ENCODE data around the gene DOK7. TPM values are rescaled to one million over a fixed set of nuclear protein-coding genes. Genes with fewer than 3 reads are reported as not detected.
"Not testable (repeated sequence)": the region's sequence is repeated elsewhere in the genome, so short reads cannot be mapped to it uniquely, and the experiment has no call there.

DOK7 gene
- total RNA-seq, 1 donor from 2014 or later, result not detected

GRCh38 chr4:3530663-3531254 lies 67.7 kb downstream of the DOK7 start:
- TF ChIP-seq CTCF (conservative IDR thresholded peaks at IDR 0.05), result no peak
- peak overlapping the region; percentile 88 for H3K4me3 Mint-ChIP-seq
- no peak overlapping the region for H3K27ac Mint-ChIP-seq (ENCODE audit: unreplicated experiment)
- H3K27me3 Mint-ChIP-seq (ENCODE audit: low read depth), result peaks cover 4% of the 10 kb centered on the region
- peaks cover 52% of the 10 kb centered on the region for H3K4me1 Mint-ChIP-seq
- peaks cover 5% of the 10 kb centered on the region for H3K9me3 Mint-ChIP-seq
- no peak for DNase-seq (ENCODE audit: low read depth, low spot score)
- H3K36me3 Mint-ChIP-seq (ENCODE audit: low read depth), result peaks cover 6% of the 10 kb centered on the region

GRCh38 chr4:3531318-3531878 lies 68.3 kb downstream of the DOK7 start:
- TF ChIP-seq CTCF (conservative IDR thresholded peaks at IDR 0.05), result no peak

GRCh38 chr4:3531879-3532750 lies 69.0 kb downstream of the DOK7 start, which contains the start of gene LRPAP1:
LRPAP1 (minus strand) TSS chr4:3532422; CDS start chr4:3532412, 10 bp downstream.
- H3K27ac Mint-ChIP-seq (ENCODE audit: unreplicated experiment), result peak within 1 kb of the TSS; percentile 100
- H3K4me1 Mint-ChIP-seq, result peaks cover 47% of the 10 kb centered on the region
- H3K4me3 Mint-ChIP-seq, result peak within 1 kb of the TSS; percentile 100
- TF ChIP-seq CTCF (conservative IDR thresholded peaks at IDR 0.05), result no peak
- peaks cover 5% of the 10 kb centered on the region for H3K9me3 Mint-ChIP-seq
- H3K27me3 Mint-ChIP-seq (ENCODE audit: low read depth), result peaks cover 4% of the 10 kb centered on the region
- peak; percentile 95 for DNase-seq (ENCODE audit: low read depth, low spot score)
- H3K36me3 Mint-ChIP-seq (ENCODE audit: low read depth), result peaks cover 6% of the 10 kb centered on the region

More at GRCh38 chr4:3531318-3531878, 68.3 kb downstream of the DOK7 start:
- no peak for DNase-seq (ENCODE audit: low read depth, low spot score)
- H3K4me3 Mint-ChIP-seq, result peak overlapping the region; percentile 88
- peaks cover 6% of the 10 kb centered on the region for H3K36me3 Mint-ChIP-seq (ENCODE audit: low read depth)
- H3K27me3 Mint-ChIP-seq (ENCODE audit: low read depth), result peaks cover 4% of the 10 kb centered on the region
- H3K4me1 Mint-ChIP-seq, result peaks cover 52% of the 10 kb centered on the region
- no peak overlapping the region for H3K27ac Mint-ChIP-seq (ENCODE audit: unreplicated experiment)
- peaks cover 5% of the 10 kb centered on the region for H3K9me3 Mint-ChIP-seq

GRCh38 chr4:3532751-3533422 lies 69.8 kb downstream of the DOK7 start:
- Mint-ChIP-seq H3K27ac (ENCODE audit: unreplicated experiment) (no peak overlapping the region), H3K36me3 (ENCODE audit: low read depth) (peaks cover 6% of the 10 kb centered on the region), H3K4me1 (peaks cover 46% of the 10 kb centered on the region), H3K9me3 (peaks cover 5% of the 10 kb centered on the region), H3K27me3 (ENCODE audit: low read depth) (peaks cover 4% of the 10 kb centered on the region), H3K4me3 (peak overlapping the region; percentile 100)
- DNase-seq (ENCODE audit: low read depth, low spot score), result no peak
- TF ChIP-seq CTCF (conservative IDR thresholded peaks at IDR 0.05), result no peak

GRCh38 chr4:3533423-3533820 lies 70.3 kb downstream of the DOK7 start:
- H3K4me3 Mint-ChIP-seq, result peak overlapping the region; percentile 73
- H3K27me3 Mint-ChIP-seq (ENCODE audit: low read depth), result peaks cover 4% of the 10 kb centered on the region
- peaks cover 6% of the 10 kb centered on the region for H3K36me3 Mint-ChIP-seq (ENCODE audit: low read depth)
- DNase-seq (ENCODE audit: low read depth, low spot score), result no peak
- H3K9me3 Mint-ChIP-seq, result peaks cover 5% of the 10 kb centered on the region
- TF ChIP-seq CTCF (conservative IDR thresholded peaks at IDR 0.05), result no peak
- no peak overlapping the region for H3K27ac Mint-ChIP-seq (ENCODE audit: unreplicated experiment)
- H3K4me1 Mint-ChIP-seq, result peaks cover 43% of the 10 kb centered on the region

- H3K27me3 Mint-ChIP-seq (ENCODE audit: low read depth); H3K36me3 Mint-ChIP-seq (ENCODE audit: low read depth); H3K4me3 Mint-ChIP-seq; H3K9me3 Mint-ChIP-seq; DNase-seq (ENCODE audit: low read depth, low spot score); H3K27ac Mint-ChIP-seq (ENCODE audit: unreplicated experiment): not testable (repeated sequence)
- H3K4me1 Mint-ChIP-seq, result peaks cover 29% of the 10 kb centered on the region
Observed at GRCh38 chr4:3535812-3536211, 72.7 kb downstream of the DOK7 start.

GRCh38 chr4:3538906-3539305 lies 75.8 kb downstream of the DOK7 start:
- H3K27ac Mint-ChIP-seq (ENCODE audit: unreplicated experiment); H3K9me3 Mint-ChIP-seq; H3K27me3 Mint-ChIP-seq (ENCODE audit: low read depth); H3K36me3 Mint-ChIP-seq (ENCODE audit: low read depth); H3K4me1 Mint-ChIP-seq; DNase-seq (ENCODE audit: low read depth, low spot score); H3K4me3 Mint-ChIP-seq: not testable (repeated sequence)

- not testable (repeated sequence) for H3K27me3 Mint-ChIP-seq (ENCODE audit: low read depth)
Observed at GRCh38 chr4:3543415-3543814, 80.3 kb downstream of the DOK7 start.

More at GRCh38 chr4:3543415-3543814, 80.3 kb downstream of the DOK7 start:
- not testable (repeated sequence) for H3K9me3 Mint-ChIP-seq; H3K4me3 Mint-ChIP-seq; H3K36me3 Mint-ChIP-seq (ENCODE audit: low read depth); DNase-seq (ENCODE audit: low read depth, low spot score); H3K27ac Mint-ChIP-seq (ENCODE audit: unreplicated experiment)
- H3K4me1 Mint-ChIP-seq, result peaks cover 26% of the 10 kb centered on the region

Data from neural crest cell (in vitro differentiated cells).